GM13977 (cell line): ENCODE results near the gene HEPN1.

Source experiments
- DNase-seq: peaks from one replicate; pipeline ENCODE4 v3.0.0; 2012; ENCODE audit warnings: low spot score
- in situ Hi-C: fragments of 300-500 bp; cut with MboI; formaldehyde crosslinking; loops from one replicate; pipeline ENCODE4 v1.12.0; 2022; ENCODE audit warnings: low sequenced_read_pairs, low pct_unique_long_range_greater_than_20kb, mixed read lengths, inconsistent platforms; ENCODE audit not compliant: unreplicated experiment
- TF ChIP-seq, protein P1 (sequence below): IDR thresholded peaks from 2 replicates; pipeline ENCODE4 v1.5.1; 2012; ENCODE audit warnings: mild to moderate bottlenecking, control low read depth; ENCODE audit not compliant: insufficient read depth; ENCODE audit errors: extremely low read depth, missing control alignments

Gene HEPN1

DNA sequence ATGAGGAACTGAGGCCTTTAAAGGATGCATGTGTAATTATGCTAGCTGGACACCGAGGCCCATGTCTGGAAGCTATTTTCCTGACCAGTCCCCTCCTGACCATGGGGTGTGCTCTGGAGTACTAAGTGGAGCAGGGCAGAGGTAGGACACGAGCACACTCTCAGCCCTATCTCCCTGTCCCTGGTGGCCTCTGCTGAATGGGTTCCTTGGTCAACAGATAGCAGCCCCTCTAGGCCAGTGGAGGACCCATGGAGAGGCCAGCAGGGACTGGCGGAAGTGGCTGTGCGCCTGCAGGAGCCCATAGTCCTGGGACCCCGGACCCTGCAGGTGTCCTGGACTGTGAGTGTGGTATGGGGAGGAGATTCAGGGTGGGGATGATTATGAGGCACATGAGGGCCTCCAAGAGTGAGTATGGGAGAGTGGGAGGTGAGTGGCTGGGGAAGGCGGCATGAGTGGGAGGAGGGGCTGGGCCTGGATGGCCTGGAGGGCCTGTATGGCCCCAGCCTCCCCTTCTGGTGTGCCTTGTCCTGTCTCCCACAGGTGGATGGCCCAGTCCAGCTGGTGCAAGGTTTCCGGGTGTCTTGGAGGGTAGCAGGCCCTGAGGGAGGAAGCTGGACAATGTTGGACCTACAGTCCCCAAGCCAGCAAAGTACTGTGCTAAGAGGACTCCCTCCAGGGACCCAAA lies 44.3 kb upstream of the HEPN1 start:
- TF ChIP-seq, protein P1, sequence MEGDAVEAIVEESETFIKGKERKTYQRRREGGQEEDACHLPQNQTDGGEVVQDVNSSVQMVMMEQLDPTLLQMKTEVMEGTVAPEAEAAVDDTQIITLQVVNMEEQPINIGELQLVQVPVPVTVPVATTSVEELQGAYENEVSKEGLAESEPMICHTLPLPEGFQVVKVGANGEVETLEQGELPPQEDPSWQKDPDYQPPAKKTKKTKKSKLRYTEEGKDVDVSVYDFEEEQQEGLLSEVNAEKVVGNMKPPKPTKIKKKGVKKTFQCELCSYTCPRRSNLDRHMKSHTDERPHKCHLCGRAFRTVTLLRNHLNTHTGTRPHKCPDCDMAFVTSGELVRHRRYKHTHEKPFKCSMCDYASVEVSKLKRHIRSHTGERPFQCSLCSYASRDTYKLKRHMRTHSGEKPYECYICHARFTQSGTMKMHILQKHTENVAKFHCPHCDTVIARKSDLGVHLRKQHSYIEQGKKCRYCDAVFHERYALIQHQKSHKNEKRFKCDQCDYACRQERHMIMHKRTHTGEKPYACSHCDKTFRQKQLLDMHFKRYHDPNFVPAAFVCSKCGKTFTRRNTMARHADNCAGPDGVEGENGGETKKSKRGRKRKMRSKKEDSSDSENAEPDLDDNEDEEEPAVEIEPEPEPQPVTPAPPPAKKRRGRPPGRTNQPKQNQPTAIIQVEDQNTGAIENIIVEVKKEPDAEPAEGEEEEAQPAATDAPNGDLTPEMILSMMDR = no peak
- in situ Hi-C loops = loop anchor here (25.0 kb wide), 1 partner anchor 462 kb away; the partner anchor contains the start of gene OR8B4
- DNase-seq = no peak

DNA sequence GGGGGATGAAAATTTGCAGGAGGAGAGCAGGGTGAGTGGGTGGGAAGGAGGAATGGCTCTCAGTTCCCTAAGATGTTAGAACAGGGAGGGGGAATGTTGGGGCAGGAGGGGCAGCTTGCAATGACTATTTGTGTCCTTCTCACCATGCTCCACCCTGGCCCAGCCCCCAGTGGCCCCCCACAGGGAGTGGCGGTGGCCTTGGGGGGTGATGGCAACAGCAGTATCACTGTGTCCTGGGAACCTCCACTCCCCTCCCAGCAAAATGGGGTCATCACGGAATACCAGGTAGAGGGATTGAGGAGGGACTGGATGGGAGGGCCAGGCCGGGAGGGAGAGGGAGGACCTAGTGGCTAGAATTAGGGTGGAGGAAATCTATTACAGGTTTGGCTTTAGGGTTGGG lies 43.6 kb upstream of the HEPN1 start:
- in situ Hi-C loops = no loop called here
- no peak for DNase-seq
- TF ChIP-seq, protein P1 = no peak

DNA sequence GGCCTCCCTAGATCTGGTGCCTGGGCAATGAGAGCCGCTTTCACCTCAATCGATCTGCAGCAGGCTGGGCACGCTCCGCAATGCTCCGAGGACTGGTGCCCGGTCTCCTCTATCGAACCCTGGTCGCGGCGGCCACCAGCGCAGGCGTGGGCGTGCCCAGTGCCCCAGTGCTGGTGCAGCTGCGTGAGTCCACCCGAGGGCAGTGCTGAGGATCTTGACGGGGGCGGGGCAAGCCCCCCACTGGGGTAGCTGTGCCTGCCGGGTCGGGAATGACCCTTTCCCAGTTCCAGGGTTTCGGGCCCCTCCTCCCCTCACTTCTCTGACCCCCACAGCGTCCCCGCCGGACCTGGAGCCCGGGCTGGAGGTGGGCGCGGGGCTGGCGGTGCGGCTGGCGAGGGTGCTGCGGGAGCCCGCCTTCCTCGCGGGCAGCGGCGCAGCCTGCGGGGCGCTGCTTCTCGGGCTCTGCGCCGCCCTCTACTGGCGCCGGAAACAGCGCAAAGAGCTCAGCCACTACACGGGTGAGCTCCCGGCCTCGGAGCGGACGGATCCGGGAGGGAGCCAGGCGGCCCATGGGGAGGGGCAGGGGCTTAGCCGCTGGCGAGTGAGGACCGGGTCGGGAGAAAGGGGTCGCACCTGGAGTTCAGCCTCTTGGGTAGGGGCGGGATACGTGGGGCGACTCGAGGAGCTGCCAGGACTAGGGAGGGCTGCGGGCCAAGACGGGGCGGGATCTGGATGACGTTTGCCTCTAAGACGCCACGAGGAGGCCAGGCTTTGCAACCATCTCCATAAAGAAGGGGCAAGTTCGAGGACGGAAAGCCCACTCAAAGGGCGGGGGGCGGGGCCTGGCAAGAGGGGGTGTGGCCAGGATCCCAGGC lies 42.9 kb upstream of the HEPN1 start:
- in situ Hi-C loops = no loop called here
- peak; percentile 93 for DNase-seq
- TF ChIP-seq, protein P1 = peak; percentile 91

DNA sequence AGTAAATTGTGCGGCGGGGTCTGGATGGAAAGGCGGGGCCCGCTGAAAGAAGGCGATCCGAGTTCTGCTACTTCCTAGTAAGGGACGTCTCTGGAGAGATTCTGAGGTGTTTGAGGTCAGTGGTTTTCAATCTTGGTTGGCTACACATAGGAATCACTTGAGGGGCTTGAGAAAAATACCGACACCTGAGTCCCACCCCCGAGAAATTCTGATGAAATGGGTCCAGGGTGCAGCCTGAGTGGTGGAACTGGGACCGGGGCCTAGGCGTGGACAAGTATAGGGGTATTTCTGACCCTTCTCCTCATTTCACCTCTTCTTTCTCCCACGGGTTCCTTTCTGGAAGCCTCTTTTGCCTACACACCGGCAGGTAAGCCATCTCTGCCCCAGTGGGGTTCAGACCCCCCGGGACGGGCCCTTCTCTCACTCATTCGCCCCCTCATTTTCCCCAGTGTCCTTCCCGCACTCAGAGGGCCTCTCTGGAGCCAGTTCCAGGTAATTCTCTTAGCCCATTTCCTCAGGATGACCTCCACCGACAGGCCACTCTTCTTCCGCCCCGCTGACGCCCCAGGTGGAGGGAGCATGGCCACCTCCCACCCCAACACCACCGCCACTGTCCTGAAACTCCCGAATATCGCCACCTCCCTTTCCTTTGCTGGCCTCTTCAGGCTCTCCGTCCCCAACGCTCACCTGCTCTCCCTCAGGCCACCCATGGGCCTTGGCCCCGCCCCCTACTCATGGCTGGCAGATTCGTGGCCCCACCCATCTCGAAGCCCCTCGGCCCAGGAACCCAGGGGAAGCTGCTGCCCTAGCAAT lies 42.0 kb upstream of the HEPN1 start:
- in situ Hi-C loops = no loop called here
- TF ChIP-seq, protein P1 = no peak
- no peak for DNase-seq

DNA sequence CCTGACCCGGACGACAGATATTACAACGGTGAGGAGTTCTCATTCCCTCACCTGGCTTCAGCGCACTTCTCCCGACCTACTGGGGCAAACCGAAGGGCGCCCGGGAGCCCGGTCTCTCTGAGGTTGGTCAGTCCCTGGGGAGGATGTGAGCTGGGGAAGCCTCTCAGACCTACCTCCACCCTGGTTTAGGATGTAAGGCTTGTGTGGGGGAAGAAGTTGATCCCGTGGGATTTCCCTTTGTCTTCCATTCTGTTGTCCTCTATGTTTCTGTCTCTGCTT lies 41.5 kb upstream of the HEPN1 start:
- no peak for DNase-seq
- TF ChIP-seq, protein P1 = no peak
- in situ Hi-C loops = no loop called here
